ENCODE results near the gene PITPNC1.
"Not testable (repeated sequence)": the region's sequence is repeated elsewhere in the genome, so short reads cannot be mapped to it uniquely, and the experiment has no call there.

The PITPNC1 gene

DNA sequence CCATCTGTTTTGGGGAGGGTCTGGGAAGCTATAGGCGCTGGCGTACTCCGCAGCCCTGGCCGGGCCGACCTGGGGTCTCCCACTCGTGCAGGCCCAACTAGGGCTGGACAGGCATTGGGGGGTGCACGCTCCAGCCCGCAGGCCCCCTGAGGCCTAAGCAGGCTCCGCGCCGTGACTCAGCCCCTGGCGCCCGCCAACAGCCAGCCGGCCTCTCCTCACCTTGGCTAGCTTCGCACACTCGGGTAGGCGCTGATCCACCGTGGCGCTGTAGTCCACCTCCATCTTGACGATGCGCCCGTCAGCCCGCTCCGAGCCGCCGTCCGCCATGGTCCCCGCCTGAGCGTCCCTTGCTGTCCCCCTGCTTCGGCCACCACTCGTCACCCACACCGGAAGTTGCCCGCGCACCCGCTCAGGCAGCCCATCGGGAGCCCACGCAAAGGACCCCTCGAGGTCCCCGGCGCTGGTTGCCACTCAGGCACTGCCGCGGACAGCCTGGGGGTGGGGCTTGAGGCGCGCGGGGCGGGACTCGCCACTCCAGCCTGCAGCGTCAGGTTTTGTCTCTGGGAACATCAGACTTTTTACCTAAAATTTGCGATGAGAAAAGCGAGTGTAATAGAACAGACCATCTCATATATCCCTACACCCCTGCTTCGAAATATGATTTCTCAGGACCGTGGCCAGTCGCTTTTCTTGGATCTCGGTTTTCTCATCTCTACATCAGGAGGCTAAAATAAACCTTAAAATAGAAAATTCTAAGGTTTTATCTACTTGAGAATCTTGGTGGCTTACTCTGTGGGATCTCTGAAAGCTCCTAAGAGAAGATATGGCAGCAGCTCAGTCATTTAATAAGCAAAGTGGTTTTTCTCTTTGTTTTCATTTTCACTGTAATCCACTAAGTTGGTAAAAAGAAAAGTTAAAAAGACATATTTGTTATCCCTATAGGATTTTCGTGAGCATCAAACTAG is 10.6 kb upstream of the PITPNC1 start, which contains the start of gene PSMD12:
Gene PSMD12, minus strand, starts transcription at position 385 of the 965 bp plus-strand sequence. Its CDS starts 58 bp downstream, at position 327.
- DNase-seq (ENCODE audit: extremely low read depth in 1 of 2, low read depth in 1 of 2), result peak; percentile 78 to 91

- no peak for DNase-seq (ENCODE audit: extremely low read depth in 1 of 2, low read depth in 1 of 2)
Observed at GRCh38 chr17:67369676-67370075, 7.4 kb upstream of the PITPNC1 start.

DNA sequence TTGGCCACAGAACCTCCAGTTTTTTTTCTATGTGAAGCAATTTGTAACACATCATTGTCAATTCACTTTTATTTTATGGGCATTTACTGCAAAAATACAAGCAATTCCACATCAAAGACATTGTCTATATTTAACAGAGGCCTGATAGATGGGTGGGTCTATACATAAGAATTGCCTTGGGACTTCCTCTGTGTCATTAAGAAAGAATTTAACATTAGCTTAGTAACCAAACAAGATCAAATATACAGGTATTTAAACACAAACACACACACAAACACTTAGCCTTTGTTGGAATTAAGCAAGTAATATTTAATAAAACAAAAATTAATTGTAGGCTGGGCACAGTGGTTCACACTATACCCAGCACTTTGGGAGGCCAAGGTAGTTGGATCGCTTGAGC is 4.3 kb upstream of the PITPNC1 start:
- DNase-seq (ENCODE audit: extremely low read depth in 1 of 2, low read depth in 1 of 2), result no peak

GRCh38 chr17:67374329-67375053 is 2.6 kb upstream of the PITPNC1 start:
- peak; percentile 76 to 83 for DNase-seq (ENCODE audit: extremely low read depth in 1 of 2, low read depth in 1 of 2)

GRCh38 chr17:67375054-67375427 is 2.0 kb upstream of the PITPNC1 start:
- DNase-seq (ENCODE audit: extremely low read depth in 1 of 2, low read depth in 1 of 2), result no peak

GRCh38 chr17:67375716-67376115 is 1.4 kb upstream of the PITPNC1 start:
- no peak for DNase-seq (ENCODE audit: extremely low read depth in 1 of 2, low read depth in 1 of 2)

DNA sequence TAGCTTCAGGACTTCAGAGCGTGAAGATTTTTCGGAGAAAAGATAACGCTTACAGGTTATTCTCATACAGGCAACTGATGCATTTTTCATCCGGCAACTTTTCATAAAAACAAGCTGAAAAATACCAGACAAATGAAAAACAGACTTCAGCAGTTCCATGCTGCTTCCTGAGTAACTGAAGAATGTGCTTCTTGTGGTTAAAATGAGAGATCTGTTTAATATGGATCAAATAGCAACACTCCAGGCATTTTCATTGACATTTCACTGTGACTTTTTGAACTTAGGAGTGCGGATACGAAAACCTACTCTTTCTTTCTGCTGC is 705 bp upstream of the PITPNC1 start:
- no peak for DNase-seq (ENCODE audit: extremely low read depth in 1 of 2, low read depth in 1 of 2)

DNA sequence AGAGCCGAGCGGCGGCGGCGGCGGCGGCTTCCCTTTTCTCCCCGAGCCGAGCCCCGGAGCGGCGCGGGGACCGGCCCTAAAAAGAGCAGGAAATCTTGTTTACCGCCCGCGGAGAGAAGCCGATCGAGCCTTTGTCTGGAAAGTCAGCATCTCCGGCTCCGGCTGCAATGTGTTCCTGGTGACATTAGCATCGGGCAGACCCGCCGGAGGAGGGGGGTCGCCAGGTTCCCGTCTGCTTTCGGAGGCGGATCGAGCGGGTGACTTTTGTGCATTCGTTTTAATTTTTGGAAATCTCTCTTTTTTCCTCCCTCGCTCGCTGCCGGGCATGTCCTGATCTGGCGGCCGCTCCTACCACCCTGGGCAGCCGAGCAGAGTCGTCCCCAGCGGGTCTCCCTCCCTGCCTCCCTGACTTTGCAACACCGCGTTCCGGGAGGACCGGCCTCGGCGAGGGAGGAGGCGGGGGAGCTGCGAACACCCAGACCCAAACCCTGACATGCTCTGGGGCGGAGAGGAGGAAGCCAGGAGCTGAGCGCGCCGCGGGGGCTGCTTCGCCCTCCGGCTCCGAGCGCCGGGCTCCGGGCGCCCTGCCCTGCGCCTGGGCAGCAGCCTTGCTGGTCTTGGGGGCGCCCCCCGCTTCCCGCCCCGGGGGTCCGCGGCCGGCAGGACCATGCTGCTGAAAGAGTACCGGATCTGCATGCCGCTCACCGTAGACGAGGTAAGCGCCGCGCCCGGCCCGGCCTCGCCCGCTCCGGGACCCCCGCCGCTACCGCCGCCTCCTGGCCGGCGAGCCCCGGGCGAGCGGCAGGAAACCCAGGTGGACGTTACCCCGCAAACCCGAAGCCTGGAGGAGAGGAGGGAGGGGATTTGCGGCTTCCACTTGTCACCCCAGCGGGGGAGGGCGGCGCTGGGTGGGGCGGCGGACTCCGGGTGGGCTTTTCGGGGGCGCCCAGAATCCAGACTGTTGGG is 690 bp downstream of the PITPNC1 start:
- DNase-seq (ENCODE audit: extremely low read depth in 1 of 2, low read depth in 1 of 2), result peak in 1 of 2 donors; percentile 25

- DNase-seq (ENCODE audit: extremely low read depth in 1 of 2, low read depth in 1 of 2), result peak; percentile 50 to 69
Observed at GRCh38 chr17:67378454-67379250, 1.6 kb downstream of the PITPNC1 start.

DNA sequence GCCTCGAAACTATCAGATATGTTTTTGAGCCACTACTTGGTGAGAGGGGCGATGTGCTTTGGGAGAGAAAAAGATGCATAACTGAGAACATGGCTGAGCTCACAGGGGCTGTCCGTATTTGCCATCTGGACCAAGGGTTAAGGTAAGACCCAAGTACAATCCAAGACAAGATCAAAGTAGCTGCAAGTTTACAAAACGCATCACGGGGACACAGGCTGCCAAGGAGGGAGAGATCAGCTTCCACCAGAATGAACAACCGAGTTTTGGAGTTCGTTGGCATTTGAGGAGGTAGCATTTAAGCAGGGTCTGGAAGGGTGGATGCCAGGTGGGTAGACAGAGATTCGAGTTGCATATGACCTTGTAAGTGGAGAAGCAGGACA is 2.2 kb downstream of the PITPNC1 start:
- DNase-seq (ENCODE audit: extremely low read depth in 1 of 2, low read depth in 1 of 2), result no peak

- DNase-seq (ENCODE audit: extremely low read depth in 1 of 2, low read depth in 1 of 2), result no peak
Observed at GRCh38 chr17:67381929-67382257, 4.8 kb downstream of the PITPNC1 start.

- DNase-seq (ENCODE audit: extremely low read depth in 1 of 2, low read depth in 1 of 2), result no peak
Observed at GRCh38 chr17:67385122-67385988, 8.3 kb downstream of the PITPNC1 start.

GRCh38 chr17:67386965-67387551 is 10.0 kb downstream of the PITPNC1 start:
- DNase-seq (ENCODE audit: extremely low read depth in 1 of 2, low read depth in 1 of 2), result peak in 1 of 2 donors; percentile 46

- DNase-seq (ENCODE audit: extremely low read depth in 1 of 2, low read depth in 1 of 2), result not testable (repeated sequence)
Observed at GRCh38 chr17:67388536-67388935, 11.5 kb downstream of the PITPNC1 start.

DNA sequence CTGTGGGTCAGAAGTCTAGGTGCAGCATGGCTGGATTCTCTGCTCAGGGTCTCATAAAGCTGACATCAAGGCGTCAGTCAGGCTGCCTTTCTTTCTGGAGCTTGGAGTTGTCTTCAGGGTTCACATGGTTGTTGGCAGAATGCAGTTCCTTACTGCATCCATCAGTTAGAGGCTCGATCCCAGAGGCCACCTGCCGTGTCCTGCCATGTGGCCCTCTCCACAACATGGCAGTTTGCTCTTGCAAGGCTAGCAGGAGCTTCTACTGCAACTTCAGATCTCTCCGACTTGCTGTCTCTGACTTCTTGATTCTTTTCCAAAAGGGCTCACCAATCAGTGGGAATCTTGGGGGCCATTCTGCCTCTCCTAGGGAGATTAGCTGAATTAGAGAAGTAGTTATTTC is 11.9 kb downstream of the PITPNC1 start:
- DNase-seq (ENCODE audit: extremely low read depth in 1 of 2, low read depth in 1 of 2), result no peak

DNA sequence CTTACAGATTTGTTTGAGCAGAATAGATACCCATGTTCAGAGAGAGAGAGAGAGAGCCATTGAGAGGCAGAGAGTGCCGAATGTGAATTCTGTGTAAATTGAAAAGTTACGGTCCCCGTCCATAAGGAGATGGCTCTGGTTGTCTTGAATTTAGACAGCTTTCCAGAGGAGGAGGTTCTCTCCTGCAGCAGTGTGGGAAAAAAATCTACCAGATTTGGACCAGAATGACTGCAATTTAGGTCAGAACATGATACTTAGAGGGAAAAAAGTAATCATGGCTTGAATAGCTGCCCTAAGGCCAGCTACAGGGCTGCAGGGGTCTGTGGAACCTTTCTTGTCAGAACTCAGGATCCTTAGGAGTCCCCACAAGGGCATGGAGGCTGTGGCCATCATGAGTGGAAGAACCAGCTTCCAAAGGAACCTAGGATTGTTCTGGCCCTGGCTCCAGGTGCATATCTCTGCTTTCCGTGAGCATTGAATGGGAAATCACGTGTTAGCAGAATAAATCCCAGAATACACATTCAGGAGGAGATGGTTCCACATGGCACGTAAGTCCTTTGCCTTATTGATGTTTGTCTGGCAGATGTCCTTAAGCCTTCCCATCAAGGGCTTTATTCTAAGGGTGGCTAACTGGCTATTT is 13.0 kb downstream of the PITPNC1 start:
- no peak for DNase-seq (ENCODE audit: extremely low read depth in 1 of 2, low read depth in 1 of 2)

DNA sequence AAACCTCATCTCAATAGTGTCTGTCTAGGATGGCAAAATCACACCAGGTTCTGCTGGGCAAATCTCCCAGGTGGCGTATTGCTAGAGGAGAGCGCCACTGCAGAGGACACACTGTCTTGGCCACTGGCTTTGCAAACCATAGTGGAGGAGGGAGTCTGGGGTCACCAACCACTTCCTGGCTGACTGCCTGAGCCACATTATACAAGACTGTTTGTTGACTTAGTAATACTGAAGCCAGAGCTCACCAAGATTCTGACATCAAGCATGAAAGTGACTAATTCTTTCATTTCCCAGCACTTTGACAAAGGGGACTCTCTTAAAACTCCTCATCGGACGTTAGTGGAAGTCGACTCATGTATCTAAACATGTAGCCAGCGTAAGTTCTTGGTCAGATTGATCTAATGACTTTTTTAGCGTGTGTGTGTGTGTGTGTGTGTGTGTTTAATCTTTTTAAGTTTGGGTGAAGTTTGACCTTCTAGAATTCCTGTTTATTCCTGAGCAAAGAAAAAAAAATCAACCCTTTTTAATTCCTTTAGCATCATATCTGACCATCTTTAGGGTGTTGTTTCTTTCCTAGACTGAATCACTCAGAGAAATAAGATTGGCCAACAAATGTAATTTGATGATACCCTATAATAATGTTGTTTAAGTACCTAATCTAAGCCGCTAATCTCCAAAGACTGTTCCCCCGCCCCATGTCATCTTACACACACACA is 13.7 kb downstream of the PITPNC1 start:
- peak; percentile 27 to 35 for DNase-seq (ENCODE audit: extremely low read depth in 1 of 2, low read depth in 1 of 2)

DNA sequence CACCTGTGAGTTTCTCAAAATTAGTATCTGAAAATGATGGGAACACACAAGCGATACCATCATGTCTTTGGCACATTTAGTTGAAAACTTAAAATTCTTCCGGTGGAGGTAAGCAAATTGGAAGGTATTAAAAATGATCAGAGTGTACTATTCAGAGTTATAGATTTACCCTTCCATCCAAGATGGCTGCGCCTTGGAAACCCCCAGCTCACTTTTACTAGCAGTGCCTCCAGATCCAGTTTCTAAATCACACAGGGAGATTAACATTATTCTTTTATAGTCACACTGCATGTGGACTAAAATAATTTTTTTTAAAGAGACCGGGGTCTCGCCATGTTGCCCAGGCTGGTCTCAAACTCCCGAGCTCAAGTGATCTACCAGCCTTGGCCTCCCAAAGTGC is 15.0 kb downstream of the PITPNC1 start:
- DNase-seq (ENCODE audit: extremely low read depth in 1 of 2, low read depth in 1 of 2), result no peak
